Liver (tissue), 9 donors: ENCODE measurements around the gene ANKRD28. TPM values are rescaled to one million over a fixed set of nuclear protein-coding genes. Genes with fewer than 3 reads are reported as not detected.

ENCODE experiments used
- DNase-seq: peaks from one replicate; pipeline ENCODE4 v3.0.0-alpha.2; 2017; ENCODE audit warnings: low spot score
- H3K27ac ChIP-seq, 2 donors: one replicate each; pipeline ENCODE4 v1.7.0; 2013; ENCODE audit warnings: inconsistent platforms in 2 of 2, low read length in 2 of 2, control low read depth in 1 of 2, low read depth in 1 of 2, mild to moderate bottlenecking in 1 of 2
- H3K27me3 ChIP-seq, 4 donors: one replicate each; pipeline versions ENCODE4 v1.6.1 to v1.7.0; 2013; ENCODE audit warnings: low read length in 3 of 4, inconsistent platforms in 1 of 4, mild to moderate bottlenecking in 1 of 4, moderate library complexity in 1 of 4; ENCODE audit not compliant: control insufficient read depth in 4 of 4, insufficient read depth in 4 of 4
- H3K36me3 ChIP-seq, 4 donors: one replicate each; pipeline versions ENCODE4 v1.6.1 to v1.7.0; 2013; ENCODE audit warnings: low read length in 3 of 4, mild to moderate bottlenecking in 3 of 4, low read depth in 1 of 4, moderate library complexity in 1 of 4; ENCODE audit not compliant: control insufficient read depth in 4 of 4, insufficient read depth in 3 of 4
- H3K4me1 ChIP-seq, 4 donors: one replicate each; pipeline versions ENCODE4 v1.6.1 to v1.7.0; 2013; ENCODE audit warnings: low read length in 3 of 4, mild to moderate bottlenecking in 3 of 4, moderate library complexity in 1 of 4; ENCODE audit not compliant: control insufficient read depth in 4 of 4, insufficient read depth in 4 of 4
- H3K4me3 ChIP-seq, 3 donors: one replicate each; pipeline versions ENCODE4 v1.6.1 to v1.7.0; 2013; ENCODE audit warnings: low read length in 3 of 3, control low read depth in 1 of 3, low read depth in 1 of 3, mild to moderate bottlenecking in 1 of 3
- H3K9ac ChIP-seq, 2 donors: one replicate each; pipeline ENCODE4 v1.7.0; 2013; ENCODE audit warnings: low read length in 2 of 2, mild to moderate bottlenecking in 2 of 2, moderate library complexity in 2 of 2, control low read depth in 1 of 2, low read depth in 1 of 2
- H3K9me3 ChIP-seq, 4 donors: one replicate each; pipeline versions ENCODE4 v1.6.1 to v1.7.0; 2013; ENCODE audit warnings: low read length in 3 of 4; ENCODE audit not compliant: control insufficient read depth in 4 of 4
- EGR1 ChIP-seq, 2 donors: IDR thresholded peaks; 2 replicates each; pipeline ENCODE4 v1.6.1; 2016 to 2018; ENCODE audit warnings: antibody characterized with exemption in 2 of 2, low read depth in 2 of 2
- FOXA1 ChIP-seq: IDR thresholded peaks from 2 replicates; pipeline ENCODE4 v1.6.1; 2016; ENCODE audit warnings: antibody characterized with exemption
- FOXA2 ChIP-seq: IDR thresholded peaks from 2 replicates; pipeline ENCODE4 v1.6.1; 2016; ENCODE audit warnings: antibody characterized with exemption
- GABPA ChIP-seq, 2 donors: IDR thresholded peaks in 1 of 2; conservative IDR thresholded peaks in 1 of 2; 2 replicates each; pipeline ENCODE4 v1.6.1; 2016; ENCODE audit warnings: antibody characterized with exemption in 2 of 2, mild to moderate bottlenecking in 1 of 2, moderate library complexity in 1 of 2
- HNF4A ChIP-seq, 2 donors: conservative IDR thresholded peaks; 2 replicates each; pipeline ENCODE4 v1.6.1; 2016; ENCODE audit warnings: antibody characterized with exemption in 2 of 2, mild to moderate bottlenecking in 2 of 2
- NR2F2 ChIP-seq: IDR thresholded peaks from 2 replicates; pipeline ENCODE4 v1.6.1; 2016; ENCODE audit warnings: antibody characterized with exemption
- RAD21 ChIP-seq, 2 donors: IDR thresholded peaks; 2 replicates each; pipeline ENCODE4 v1.6.1; 2016; ENCODE audit warnings: antibody characterized with exemption in 2 of 2, mild to moderate bottlenecking in 2 of 2
- RXRA ChIP-seq, 2 donors: IDR thresholded peaks; 2 replicates each; pipeline ENCODE4 v1.6.1; 2017 to 2018; ENCODE audit warnings: antibody characterized with exemption in 2 of 2, mild to moderate bottlenecking in 1 of 2
- SP1 ChIP-seq: IDR thresholded peaks from 2 replicates; pipeline ENCODE4 v1.6.1; 2018; ENCODE audit warnings: antibody characterized with exemption, mild to moderate bottlenecking
- TAF1 ChIP-seq: conservative IDR thresholded peaks from 2 replicates; pipeline ENCODE4 v1.6.1; 2016; ENCODE audit warnings: antibody characterized with exemption, mild to moderate bottlenecking
- YY1 ChIP-seq: IDR thresholded peaks from 2 replicates; pipeline ENCODE4 v1.6.1; 2016; ENCODE audit warnings: antibody characterized with exemption, mild to moderate bottlenecking
- WGBS: extraction: QIAGEN DNeasy Blood & Tissue Kit; methylation state at CpG from one replicate; pipeline ENCODE4 v1.1.7; 2013; 5-methylcytosine and 5-hydroxymethylcytosine counted together
- polyA plus RNA-seq, 2 donors: library from polyadenylated mRNA; stranded (reverse) in 1 of 2; unstranded in 1 of 2; fragments of 200-250 nt in 1 of 2; fragments of >200 nt in 1 of 2; fragmentation: Nextera tagmentation in 1 of 2; extraction: Ambion mirVana in 1 of 2; gene quantifications; one replicate each; pipeline versions ENCODE4 v1.2.1 to v1.2.3, GENCODE V29; 2013 to 2015
- total RNA-seq, 2 donors: library from RNA; depleted of rRNA; stranded (reverse); fragments of >200 nt; gene quantifications; one replicate each; pipeline ENCODE4 v1.2.3, GENCODE V29; 2014
- TF ChIP-seq, protein P1 (sequence below): fragments of 150-350 bp; IDR thresholded peaks from 2 replicates; pipeline ENCODE4 v1.5.1; 2017; ENCODE audit warnings: improper control_type of control experiment, low read depth, low read length; ENCODE audit not compliant: missing input control
- TF ChIP-seq, protein P2 (sequence below): IDR thresholded peaks from 2 replicates; pipeline ENCODE4 v1.6.1; 2016; ENCODE audit warnings: antibody characterized with exemption
- TF ChIP-seq, protein P3 (sequence below): IDR thresholded peaks from 2 replicates; pipeline ENCODE4 v1.6.1; 2016; ENCODE audit warnings: antibody characterized with exemption, mild to moderate bottlenecking
- TF ChIP-seq, protein P4 (sequence below): IDR thresholded peaks from 2 replicates; pipeline ENCODE4 v1.6.1; 2016; ENCODE audit warnings: antibody characterized with exemption
- donor health status: healthy.
- donor health status: healthy.
- donor health status: healthy.
- donor health status: healthy.
- donor health status: healthy.

ANKRD28 gene
- total and polyA plus RNA-seq, 4 donors: 9.2 to 39.1 (median 16.8) TPM

DNA sequence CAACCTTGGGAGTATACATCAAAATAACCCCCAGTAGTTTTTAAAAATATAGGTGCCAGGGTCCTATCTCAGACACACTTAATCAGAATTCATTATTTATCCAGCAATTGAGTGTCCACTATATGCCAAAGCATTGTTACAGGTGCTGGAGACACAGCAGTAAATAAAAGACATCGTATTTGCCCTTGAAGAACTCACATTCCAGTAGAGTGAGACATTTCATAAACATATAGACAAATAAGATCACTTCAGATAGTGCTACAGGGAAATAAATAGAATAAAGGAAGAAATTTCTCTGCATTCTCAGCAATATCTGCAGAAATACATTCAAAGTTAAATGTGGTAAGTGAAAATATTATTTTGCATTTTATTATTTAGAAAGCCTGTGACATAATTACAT is 34.1 kb upstream of the ANKRD28 start:
- Histone ChIP-seq H3K4me1 (peaks cover 0 to 5% (median 0%) of the 10 kb centered on the region in 4 donors), H3K27me3 (no peaks in the 10 kb centered on the region), H3K9ac (no peak overlapping the region), H3K27ac (no peak overlapping the region), H3K36me3 (no peaks in the 10 kb centered on the region), H3K4me3 (no peak overlapping the region), H3K9me3 (no peaks in the 10 kb centered on the region)
- WGBS: 87% methylated on average over 1 of the region's 1 CpG
- DNase-seq: no peak
- TF ChIP-seq HNF4A (conservative IDR thresholded peaks at IDR 0.05) (no peak), RAD21 (IDR thresholded peaks at IDR 0.05) (no peak), FOXA2 (no peak), YY1 (no peak), RXRA (IDR thresholded peaks at IDR 0.05) (no peak), SP1 (no peak)
- TF ChIP-seq, protein P1, sequence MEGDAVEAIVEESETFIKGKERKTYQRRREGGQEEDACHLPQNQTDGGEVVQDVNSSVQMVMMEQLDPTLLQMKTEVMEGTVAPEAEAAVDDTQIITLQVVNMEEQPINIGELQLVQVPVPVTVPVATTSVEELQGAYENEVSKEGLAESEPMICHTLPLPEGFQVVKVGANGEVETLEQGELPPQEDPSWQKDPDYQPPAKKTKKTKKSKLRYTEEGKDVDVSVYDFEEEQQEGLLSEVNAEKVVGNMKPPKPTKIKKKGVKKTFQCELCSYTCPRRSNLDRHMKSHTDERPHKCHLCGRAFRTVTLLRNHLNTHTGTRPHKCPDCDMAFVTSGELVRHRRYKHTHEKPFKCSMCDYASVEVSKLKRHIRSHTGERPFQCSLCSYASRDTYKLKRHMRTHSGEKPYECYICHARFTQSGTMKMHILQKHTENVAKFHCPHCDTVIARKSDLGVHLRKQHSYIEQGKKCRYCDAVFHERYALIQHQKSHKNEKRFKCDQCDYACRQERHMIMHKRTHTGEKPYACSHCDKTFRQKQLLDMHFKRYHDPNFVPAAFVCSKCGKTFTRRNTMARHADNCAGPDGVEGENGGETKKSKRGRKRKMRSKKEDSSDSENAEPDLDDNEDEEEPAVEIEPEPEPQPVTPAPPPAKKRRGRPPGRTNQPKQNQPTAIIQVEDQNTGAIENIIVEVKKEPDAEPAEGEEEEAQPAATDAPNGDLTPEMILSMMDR: no peak
- TF ChIP-seq, protein P2, sequence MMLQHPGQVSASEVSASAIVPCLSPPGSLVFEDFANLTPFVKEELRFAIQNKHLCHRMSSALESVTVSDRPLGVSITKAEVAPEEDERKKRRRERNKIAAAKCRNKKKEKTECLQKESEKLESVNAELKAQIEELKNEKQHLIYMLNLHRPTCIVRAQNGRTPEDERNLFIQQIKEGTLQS: no peak
- TF ChIP-seq, protein P3, sequence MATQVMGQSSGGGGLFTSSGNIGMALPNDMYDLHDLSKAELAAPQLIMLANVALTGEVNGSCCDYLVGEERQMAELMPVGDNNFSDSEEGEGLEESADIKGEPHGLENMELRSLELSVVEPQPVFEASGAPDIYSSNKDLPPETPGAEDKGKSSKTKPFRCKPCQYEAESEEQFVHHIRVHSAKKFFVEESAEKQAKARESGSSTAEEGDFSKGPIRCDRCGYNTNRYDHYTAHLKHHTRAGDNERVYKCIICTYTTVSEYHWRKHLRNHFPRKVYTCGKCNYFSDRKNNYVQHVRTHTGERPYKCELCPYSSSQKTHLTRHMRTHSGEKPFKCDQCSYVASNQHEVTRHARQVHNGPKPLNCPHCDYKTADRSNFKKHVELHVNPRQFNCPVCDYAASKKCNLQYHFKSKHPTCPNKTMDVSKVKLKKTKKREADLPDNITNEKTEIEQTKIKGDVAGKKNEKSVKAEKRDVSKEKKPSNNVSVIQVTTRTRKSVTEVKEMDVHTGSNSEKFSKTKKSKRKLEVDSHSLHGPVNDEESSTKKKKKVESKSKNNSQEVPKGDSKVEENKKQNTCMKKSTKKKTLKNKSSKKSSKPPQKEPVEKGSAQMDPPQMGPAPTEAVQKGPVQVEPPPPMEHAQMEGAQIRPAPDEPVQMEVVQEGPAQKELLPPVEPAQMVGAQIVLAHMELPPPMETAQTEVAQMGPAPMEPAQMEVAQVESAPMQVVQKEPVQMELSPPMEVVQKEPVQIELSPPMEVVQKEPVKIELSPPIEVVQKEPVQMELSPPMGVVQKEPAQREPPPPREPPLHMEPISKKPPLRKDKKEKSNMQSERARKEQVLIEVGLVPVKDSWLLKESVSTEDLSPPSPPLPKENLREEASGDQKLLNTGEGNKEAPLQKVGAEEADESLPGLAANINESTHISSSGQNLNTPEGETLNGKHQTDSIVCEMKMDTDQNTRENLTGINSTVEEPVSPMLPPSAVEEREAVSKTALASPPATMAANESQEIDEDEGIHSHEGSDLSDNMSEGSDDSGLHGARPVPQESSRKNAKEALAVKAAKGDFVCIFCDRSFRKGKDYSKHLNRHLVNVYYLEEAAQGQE: no peak
- TF ChIP-seq, protein P4, sequence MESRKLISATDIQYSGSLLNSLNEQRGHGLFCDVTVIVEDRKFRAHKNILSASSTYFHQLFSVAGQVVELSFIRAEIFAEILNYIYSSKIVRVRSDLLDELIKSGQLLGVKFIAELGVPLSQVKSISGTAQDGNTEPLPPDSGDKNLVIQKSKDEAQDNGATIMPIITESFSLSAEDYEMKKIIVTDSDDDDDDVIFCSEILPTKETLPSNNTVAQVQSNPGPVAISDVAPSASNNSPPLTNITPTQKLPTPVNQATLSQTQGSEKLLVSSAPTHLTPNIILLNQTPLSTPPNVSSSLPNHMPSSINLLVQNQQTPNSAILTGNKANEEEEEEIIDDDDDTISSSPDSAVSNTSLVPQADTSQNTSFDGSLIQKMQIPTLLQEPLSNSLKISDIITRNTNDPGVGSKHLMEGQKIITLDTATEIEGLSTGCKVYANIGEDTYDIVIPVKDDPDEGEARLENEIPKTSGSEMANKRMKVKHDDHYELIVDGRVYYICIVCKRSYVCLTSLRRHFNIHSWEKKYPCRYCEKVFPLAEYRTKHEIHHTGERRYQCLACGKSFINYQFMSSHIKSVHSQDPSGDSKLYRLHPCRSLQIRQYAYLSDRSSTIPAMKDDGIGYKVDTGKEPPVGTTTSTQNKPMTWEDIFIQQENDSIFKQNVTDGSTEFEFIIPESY: no peak

DNA sequence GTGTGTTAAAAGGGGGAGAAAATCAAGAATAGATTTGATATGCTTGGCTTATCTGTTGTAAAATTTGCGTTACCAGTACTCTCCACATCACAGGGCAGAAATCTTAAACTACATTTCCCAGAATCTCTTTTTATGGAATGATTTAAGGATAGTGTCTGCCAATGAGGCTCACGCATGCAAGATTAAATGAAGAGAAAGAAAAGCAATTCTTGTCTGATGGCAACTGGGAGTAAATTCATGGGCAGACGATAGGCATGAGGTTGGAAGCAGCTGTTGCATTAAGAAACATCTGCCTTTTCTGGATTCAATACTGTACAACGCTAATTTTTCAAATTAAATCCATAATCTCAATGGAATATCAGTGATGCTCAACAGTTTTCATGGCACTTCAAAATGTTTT is 27.2 kb upstream of the ANKRD28 start:
- Histone ChIP-seq H3K9ac (no peak overlapping the region), H3K27me3 (no peaks in the 10 kb centered on the region), H3K4me1 (peaks cover 0 to 5% (median under 1%) of the 10 kb centered on the region in 4 donors), H3K4me3 (no peak overlapping the region), H3K36me3 (no peaks in the 10 kb centered on the region), H3K9me3 (no peaks in the 10 kb centered on the region), H3K27ac (no peak overlapping the region)
- WGBS: 85% methylated on average over 4 of the region's 4 CpGs
- DNase-seq: no peak
- TF ChIP-seq NR2F2: no peak
- TF ChIP-seq HNF4A (conservative IDR thresholded peaks at IDR 0.05): no peak
- TF ChIP-seq YY1: no peak
- no peak for TF ChIP-seq EGR1 (IDR thresholded peaks at IDR 0.05; ENCODE audit: low read depth in 2 of 2)
- TF ChIP-seq FOXA2: no peak
- no peak for TF ChIP-seq RAD21 (IDR thresholded peaks at IDR 0.05)
- no peak for TF ChIP-seq SP1
- no peak for TF ChIP-seq TAF1
- no peak for TF ChIP-seq FOXA1
- no peak for TF ChIP-seq GABPA (IDR thresholded peaks at IDR 0.05 in 1 of 2, conservative IDR thresholded peaks at IDR 0.05 in 1 of 2)
